NCI-H2196 treated with DMSO at 0.1 percent for 48 hours (cell line): ENCODE results near the gene AP1S3.
A peak's percentile ranks its signal among the peaks of the same experiment; 100 is the strongest.
"Not testable (repeated sequence)": the region's sequence is repeated elsewhere in the genome, so short reads cannot be mapped to it uniquely, and the experiment has no call there.

Experiments
- DNase-seq: peaks from one replicate; lab custom pipeline; 2025; ENCODE audit not compliant: unreplicated experiment; lab: John Stamatoyannopoulos, UW

Gene AP1S3

DNA sequence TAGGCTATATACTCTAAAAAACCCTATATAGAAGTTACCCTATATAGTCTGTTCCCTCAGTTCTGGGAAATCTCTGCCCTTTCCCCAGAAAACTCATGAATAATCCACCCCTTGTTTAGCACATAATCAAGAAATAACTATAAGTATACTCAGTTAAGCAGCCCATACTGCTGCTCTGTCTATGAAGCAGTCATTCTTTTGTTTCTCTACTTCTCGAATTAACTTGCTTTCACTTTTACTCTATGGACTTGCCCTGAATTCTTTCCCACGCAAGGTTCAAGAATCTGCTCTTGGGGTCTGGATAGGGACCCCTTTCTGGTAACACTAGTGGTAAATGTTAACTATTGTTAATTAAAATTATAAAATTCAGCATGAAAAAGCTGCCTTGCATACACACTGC lies 17.4 kb upstream of the AP1S3 start:
- no peak for DNase-seq

DNA sequence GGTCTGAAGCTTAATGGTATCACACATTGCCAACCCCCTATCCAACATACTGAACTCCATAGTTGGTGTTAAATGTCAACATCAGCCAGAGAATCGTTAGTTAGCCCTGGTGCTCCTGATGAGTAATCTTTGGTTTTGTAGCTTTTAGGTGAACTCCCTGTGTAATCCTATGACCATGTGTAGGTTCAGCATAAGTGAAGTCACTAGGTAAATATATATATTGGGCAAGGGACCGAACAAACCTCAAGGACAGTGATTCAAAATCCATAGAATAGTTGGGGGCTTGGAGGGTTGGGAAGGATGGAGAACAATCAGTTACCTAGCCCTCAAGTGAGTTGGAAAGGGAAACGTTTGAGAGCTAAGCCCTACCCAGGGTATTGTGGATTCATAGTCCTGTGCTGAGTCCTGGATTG lies 16.0 kb upstream of the AP1S3 start:
- DNase-seq, result no peak

DNA sequence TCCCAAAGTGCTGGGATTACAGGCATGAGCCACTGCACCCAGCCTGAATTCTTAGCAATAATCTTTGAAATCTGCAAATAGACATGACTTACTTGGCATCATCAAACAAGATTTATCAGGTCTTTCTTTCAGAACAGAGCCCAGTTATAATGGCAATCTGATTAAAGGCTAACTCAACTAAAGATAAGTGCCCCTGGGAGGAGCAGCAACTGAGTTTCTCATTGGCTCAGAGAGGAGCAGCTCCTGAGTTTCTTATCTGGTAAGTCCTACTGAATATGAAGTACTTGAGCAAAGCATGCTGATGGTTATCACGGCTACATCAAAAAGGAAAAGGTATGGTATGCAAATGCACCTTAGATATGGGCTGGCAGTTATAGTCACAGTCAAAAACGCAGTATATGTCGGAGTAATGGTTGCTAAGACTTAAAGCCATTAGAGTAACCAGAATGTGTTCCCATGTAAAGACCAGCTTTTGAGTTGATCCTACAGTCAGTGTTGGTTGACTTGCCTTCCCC lies 15.0 kb upstream of the AP1S3 start:
- no peak for DNase-seq

DNA sequence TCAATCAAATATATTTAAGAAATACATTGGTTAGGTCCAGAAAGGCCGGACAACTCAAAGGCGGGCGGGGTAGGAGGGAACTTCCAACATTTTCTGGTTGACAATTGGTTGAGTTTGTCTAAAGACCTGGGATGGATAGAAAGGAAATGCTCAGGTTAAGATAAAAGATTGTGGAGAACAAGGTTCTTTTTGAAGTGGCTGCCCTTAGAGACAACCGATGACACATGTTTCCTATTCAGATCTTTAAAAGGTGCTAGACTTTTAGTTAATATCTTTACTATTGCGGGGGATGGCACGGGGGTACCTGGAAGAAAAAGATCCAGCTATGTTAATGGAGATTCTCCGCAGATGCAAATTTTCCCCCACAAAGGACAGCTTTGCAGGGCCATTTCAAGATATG lies 10.0 kb upstream of the AP1S3 start:
- no peak for DNase-seq

DNA sequence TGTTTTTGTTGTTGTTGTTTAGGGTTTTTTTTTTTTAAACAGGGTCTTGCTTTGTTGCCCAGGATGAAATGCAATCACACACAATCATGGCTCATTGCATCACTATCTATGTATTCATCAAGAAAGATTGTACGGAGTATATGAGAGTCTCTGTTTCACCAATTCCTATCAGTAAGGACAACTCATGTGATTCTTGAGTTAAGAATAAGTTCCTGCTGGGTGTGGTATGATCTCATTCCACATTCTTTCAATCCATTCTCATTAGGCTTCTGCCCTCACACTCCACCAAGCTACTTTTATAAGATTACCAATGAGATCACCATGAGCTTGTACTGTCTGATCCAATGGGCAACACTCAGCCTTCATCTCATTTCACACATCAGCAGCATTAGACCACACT lies 9.1 kb upstream of the AP1S3 start:
- no peak for DNase-seq

DNA sequence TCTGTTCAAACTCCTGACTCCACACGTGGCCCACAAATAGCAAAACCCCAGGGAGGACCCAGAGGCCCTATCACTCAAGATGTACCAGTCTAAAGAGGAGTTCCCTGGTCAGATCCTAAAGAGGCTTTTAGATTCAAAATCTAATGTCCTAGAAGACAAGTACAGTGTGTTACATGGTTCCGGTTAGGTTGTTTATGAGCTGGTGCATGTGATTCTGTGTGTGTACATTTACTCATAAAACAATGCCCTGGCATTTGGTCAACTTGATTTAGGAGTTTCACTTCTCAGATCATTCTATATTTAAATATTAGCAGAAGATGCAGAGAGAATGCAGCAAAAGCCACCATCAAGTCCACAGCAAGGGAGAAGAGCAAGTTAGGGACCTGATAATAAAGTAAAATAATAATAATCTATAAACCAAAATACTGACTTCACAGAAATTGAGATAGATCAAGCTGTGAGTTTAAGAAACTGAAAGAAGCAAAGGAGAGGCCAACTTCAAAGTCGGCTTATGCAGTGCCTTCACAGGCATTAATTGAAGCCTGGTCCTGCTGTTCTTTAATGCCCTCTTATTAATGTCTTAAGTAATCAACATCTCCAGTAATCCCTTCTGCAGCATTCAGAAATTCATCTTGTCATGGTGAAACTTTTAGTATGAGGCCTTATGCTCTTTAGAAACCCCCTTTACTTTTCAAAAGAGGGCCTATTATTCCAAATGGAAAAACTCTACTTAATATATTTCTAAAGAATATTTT lies 4.2 kb upstream of the AP1S3 start:
- no peak for DNase-seq

DNA sequence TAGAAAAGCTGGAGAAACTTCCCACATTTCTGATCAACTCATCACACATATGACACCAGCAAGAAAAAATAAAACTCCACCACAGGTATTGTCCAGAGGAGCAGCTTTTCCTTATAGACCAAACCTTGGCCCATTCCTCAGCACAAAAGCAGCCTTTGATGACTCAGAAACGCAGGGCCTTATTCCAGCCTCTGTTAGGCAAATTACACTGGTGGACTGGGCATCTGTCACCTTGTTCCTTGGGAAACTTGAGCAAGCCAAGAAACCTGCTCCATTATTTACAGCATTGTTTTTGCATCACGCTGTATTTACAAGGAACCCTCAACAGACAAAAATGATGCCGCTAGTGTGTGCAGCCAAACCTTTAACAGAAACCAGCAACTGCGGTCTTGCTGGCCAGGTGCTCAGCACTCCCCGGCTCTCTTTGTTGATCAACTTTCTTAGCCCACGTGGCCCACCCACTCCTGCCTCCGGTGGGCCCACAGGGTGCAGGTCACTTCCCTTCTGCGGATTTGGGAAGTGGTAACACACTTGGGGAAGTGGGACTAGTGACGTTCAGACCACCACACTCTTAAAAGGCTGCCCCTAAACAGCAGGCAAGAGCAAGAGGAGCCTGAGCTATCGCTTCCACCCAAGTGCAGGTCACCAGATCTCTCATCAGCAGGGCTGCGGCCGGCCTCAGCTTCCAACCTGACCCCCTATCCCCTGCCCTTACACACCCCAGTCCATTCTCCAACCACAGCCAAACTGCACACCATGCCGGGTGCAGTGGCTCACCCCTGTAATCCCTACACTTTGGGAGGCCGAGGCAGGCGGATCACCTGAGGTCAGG lies 1.5 kb downstream of the AP1S3 start:
- DNase-seq, result no peak

DNA sequence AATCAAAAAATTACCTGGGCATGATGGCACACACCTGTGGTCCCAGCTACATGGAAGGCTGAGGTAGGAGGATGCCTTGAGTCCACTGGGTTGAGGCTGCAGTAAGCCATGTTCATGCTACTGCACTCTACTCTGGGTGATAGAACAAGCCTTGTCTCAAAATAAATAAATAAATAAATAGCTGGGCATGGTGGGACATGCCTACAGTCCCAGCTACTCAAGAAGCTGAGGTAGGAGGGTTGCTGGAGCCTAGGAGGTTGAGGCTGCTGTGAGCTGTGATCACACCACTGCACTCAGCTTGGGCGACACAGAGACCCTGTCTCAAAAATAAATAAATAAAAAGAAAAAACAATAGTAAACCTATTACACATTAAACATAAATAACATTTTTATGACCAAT lies 3.0 kb downstream of the AP1S3 start:
- no peak for DNase-seq

DNA sequence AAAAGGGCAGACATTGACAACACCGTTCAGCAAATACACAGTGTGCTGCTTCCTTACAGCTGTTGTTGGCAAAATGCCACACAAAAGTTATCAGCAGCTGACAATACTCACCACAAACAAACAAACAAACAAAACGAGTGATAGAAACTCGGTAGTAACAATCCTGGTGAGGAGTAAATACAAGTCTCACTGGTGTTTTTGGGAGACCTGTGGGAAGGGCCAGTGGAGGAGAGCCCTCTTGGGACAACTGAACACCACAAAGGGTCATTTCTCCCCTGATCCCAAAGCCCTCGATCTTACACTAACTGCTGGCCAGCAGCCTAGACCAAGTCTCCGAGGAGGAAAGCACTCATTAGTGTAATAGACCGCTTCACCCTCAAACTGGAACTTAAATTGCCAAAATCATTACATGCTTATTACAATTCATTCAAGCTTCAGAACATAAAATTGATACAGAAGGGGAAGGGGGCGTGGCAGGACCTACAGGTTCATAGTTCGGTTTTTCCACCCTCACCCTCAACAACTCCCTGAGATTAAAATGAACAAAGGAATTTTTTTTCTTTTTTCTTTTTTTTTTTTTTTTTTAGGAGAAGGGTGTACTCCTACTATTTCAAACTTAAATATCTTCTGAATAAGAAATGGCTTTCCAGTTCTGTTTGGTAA lies 5.0 kb downstream of the AP1S3 start:
- DNase-seq, result no peak

DNA sequence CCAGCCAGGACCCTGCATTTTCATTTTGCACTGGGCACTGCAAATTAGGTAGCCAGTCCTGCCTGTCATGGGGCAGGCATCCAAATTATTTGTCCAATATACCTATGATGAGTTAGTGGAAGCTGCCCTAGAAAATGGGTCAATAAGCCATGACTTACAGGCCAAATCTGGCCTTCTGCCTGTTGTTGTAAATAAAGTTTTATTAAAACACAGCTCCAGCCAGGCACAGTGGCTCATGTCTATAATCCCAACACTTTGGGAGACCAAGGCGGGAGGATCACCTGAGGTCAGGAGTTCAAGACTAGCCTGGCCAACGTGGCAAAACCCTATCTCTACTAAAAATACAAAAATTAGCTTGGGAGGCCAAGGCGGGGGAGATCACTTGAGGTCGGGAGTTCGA lies 8.3 kb downstream of the AP1S3 start:
- DNase-seq, result no peak

DNA sequence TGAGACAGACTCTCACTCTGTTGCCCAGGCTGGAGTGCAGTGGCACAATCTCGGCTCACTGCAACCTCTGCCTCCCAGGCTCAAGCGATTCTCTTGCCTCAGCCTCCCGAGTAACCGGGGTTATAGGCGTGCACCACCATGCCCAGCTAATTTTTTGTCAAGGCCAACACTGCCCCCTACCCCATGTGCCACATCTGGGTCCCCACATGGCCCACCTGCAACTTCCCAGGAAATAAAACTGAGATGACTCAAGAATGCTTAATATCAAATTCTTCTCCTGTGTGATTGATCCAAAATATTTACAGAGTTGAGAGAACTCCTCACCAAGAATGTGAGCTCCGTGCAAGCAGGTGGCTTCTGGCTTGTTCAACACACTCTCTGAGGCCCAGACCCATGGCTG lies 9.1 kb downstream of the AP1S3 start:
- no peak for DNase-seq

DNA sequence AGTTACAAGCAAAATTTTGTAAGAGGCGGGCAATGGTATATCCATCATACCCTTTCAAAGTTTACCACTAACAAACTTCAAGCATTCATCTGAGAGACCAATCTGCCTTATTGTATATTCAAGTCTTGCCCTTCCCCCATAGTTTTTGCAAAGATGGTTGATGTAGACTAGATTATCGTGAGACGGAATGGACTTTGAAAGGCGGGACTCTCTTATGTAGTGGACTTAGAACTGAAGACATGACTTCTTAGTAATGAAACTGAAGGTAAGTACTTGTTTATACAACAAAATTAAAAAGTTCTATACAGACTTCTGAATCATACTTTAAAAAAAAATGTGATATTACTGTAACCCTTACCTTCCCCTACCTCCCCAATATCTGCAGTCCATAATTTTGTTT lies 10.4 kb downstream of the AP1S3 start:
- no peak for DNase-seq

DNA sequence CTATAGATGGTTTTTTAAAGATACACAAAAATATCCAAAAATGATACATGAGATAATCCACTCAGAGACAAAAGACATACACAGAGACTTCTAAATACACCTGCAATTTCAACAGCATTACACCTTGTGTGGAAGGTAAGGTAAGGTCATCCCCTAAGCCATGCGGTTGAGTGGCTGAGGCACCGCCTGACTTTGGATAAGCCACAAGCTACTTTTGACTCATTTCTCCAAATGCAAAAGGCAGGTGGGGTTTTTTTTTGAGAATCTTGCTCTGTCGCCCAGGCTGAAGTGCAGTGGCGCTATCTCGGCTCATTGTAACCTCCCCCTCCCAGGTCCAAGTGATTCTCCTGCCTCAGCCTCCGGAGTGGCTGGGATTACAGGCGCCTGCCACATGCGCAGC lies 13.1 kb downstream of the AP1S3 start:
- DNase-seq, result no peak

DNA sequence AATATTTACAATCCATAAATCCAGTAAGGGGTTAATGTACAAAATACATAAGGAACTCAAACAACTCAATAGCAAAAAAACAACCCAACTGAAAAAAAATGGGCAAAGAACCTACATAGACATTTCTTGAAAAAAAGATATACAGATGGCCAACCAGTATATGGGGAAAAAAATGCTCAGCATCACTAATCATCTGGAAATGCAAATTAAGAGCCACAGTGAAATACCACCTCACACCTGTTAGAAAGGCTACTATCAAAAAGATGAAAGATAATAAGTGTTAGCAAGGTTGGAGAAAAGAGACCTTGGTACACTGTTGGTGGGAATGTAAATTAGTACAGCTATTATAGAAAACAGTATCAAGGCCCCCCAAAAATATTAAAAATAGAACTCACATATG lies 14.6 kb downstream of the AP1S3 start:
- no peak for DNase-seq

DNA sequence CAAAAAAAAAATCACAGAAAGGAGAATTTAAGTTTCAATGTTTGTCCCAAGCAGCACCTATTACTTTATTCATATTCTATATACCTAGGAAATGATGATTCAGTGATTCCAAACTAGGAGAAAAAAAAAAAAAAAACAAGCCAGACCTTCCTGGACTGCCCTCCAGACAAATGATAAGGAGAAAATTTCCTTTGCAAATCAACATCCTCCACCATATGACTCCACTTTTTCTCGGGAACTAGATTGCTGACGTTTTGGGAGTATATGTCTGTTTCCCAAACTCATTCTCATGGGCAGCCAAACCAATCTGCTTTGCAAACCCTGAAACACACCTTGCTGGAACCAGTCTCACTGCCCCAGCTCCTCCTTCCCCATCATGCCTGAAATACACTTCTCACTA lies 16.8 kb downstream of the AP1S3 start:
- DNase-seq, result no peak

DNA sequence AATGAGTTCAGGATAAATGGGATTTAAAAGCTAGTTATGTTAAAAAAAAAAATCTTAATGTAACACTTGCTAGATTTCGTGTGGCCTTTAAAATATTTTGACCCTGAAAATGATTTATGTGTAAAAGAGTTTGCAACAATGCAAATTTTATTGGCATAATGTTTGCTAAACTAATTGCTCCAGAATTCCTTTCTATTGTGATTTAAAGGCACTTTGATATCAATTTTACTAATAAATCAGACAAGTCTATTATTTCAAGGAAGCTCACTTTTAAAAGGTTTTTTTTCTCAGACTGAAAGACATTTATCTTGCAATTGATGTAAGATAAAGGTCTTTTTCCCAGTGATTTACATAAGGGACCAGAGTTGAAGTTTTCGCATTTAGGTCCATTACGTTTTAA lies 17.5 kb downstream of the AP1S3 start:
- no peak for DNase-seq

DNA sequence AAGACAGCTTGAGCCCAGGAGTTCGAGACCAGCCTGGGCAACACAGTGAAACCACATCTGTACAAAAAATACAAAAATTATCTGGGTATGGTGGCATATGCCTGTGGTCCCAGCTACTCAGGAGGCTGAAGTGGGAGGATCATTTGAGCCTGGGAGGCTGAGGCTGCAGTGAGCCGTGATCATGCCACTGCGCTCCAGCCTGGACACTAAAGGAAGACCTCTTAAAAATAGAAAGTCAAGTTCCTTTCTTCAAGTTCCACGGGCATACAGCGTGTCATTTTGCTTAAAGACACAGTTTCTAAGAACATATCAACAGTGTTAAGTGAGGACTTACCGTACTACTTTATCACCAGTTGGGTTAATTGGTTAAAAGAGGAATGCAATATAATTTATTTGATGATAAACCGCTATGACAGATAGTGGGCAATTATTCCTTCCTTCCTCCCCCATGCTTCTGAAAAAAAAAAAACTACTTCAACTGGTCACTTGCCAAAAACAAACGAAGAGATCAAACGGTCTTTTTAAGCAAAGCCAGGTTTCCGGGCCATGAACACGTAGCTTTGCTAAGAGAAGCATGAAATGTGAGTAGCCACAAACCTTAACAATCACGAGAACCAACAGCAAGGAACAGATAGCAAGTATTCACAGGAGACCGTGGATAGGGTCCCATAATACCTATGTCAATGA lies 21.4 kb downstream of the AP1S3 start:
- DNase-seq, result peak; percentile 17

DNA sequence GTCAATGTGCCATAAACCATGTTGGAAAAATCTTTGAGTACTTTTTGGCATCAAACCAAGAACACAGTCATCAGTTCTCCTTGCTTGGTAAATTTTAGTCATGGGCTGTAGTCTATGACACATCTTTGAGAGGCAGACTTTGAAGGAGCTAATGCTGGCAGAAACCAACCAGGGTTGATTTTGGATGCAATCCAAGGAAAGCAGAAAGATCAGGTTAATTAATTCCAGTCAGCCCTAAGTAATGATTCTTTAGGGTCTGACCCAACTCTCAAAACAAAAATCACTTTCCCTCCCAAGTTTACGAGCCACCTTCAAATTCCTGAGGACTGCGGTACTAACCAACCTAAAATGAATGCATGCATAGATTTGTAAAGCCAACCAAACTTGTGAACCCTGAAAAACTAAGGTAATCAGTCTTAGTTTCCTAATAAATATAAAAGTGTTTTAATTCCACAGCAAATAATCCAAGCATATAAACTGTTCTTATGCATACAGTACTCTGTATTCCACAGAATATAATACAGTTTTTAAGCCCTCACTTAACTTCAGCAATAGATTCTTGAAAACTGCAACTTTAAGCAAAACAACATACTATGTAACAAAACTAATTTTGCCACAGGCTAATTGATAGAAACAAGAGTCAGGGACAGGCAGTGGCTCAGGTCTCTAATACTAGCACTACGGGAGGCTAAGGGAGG lies 22.0 kb downstream of the AP1S3 start:
- DNase-seq, result peak; percentile 22

DNA sequence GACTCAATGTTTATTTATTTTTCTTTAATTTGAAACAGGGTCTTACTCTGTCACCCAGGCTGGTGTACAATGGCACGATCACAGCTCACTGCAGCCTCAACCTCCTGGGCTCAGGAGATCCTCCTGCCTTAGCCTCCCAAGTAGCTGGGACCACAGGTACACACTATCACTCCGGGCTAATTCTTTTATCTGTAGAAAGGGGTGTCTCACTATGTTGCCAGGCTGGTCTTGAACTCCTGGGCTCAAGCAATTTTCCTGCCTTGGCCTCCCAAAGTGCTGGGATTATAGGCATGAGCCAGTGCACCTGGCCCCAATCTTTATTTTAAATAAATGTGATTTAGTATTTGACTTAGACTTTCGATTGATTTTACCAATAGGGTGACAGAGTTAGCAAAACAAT lies 22.6 kb downstream of the AP1S3 start:
- DNase-seq, result not testable (repeated sequence)

DNA sequence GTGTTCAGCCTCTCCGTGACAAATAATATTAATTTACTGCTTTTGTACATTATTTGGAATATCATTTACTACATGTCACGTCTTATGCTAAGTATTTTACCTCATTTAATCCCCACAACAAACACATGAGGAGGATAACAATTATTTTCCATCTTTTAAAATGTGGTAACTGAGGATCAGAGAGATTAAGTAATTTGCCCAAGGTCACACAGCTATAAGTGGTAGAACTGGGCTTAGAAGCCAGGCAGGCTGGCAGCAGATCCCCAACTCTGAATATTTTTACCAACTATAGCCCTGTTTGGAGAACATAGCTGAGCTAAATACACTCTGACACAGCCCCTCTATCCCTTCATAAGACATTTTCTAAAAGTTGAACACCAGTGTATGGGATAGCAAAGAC lies 24.1 kb downstream of the AP1S3 start:
- no peak for DNase-seq

DNA sequence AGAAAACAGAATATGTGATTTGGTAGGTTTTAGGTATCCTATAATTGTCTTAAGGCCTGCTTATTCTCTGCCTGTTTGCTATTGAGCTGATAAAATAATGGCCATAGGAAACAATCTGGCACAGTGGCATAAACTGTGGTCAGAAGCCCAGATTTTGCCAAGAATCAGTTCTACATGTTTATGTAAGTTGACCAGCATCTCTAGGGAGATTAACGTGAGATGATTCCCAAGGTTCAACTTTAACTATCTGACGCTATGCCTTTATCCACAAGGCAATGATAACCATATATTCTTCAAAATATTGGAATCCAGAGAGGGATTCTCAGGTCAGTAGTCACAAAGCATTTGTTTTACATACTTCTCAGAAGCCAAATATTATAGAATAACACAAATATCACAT lies 25.6 kb downstream of the AP1S3 start:
- no peak for DNase-seq
